HG02798 (cell line): ENCODE results near the gene YY1.
"Not testable (repeated sequence)": the region's sequence is repeated elsewhere in the genome, so short reads cannot be mapped to it uniquely, and the experiment has no call there.

Experiments used
- ATAC-seq: cut with Tn5 transposase; IDR thresholded peaks from one replicate; pipeline ENCODE4 v1.9.1; 2021; ENCODE audit warnings: mild to moderate bottlenecking; ENCODE audit not compliant: unreplicated experiment, poor library complexity

Gene YY1

GRCh38 chr14:100282766-100283419 is 43.9 kb downstream of the YY1 start:
- ATAC-seq, result no peak

- ATAC-seq, result not testable (repeated sequence)
These were observed 44.5 kb downstream of the YY1 start for GRCh38 chr14:100283436-100283835.

GRCh38 chr14:100283984-100284881 is 45.3 kb downstream of the YY1 start:
- no peak for ATAC-seq

- peak; percentile 90 for ATAC-seq
These were observed 46.3 kb downstream of the YY1 start for GRCh38 chr14:100285021-100285912.

GRCh38 chr14:100285913-100286400 is 47.0 kb downstream of the YY1 start:
- no peak for ATAC-seq

- ATAC-seq, result no peak
These were observed 47.7 kb downstream of the YY1 start for GRCh38 chr14:100286484-100287191.

GRCh38 chr14:100287202-100287997 is 48.5 kb downstream of the YY1 start:
- no peak for ATAC-seq

GRCh38 chr14:100287998-100288295 is 49.0 kb downstream of the YY1 start:
- not testable (repeated sequence) for ATAC-seq

GRCh38 chr14:100288382-100289185 is 49.6 kb downstream of the YY1 start:
- ATAC-seq, result no peak

- ATAC-seq, result no peak
These were observed 51.1 kb downstream of the YY1 start for GRCh38 chr14:100289916-100290606.

- ATAC-seq, result no peak
These were observed 51.8 kb downstream of the YY1 start for GRCh38 chr14:100290607-100291304.

- ATAC-seq, result no peak
These were observed 52.5 kb downstream of the YY1 start for GRCh38 chr14:100291305-100292075.

GRCh38 chr14:100292301-100292775 is 53.4 kb downstream of the YY1 start:
- ATAC-seq, result no peak

- ATAC-seq, result no peak
These were observed 54.0 kb downstream of the YY1 start for GRCh38 chr14:100292776-100293461.

- no peak for ATAC-seq
These were observed 54.7 kb downstream of the YY1 start for GRCh38 chr14:100293497-100294212.
